ENCODE data around the gene PTPRN2. TPM values are rescaled to one million over a fixed set of nuclear protein-coding genes. Genes with fewer than 3 reads are reported as not detected.

PTPRN2 gene
- total and polyA plus RNA-seq, 2 of the 13 experiments (the other 11 are each of a cell fraction or from before 2014, with no cell fraction given): 2.5 to 24.2 TPM

GRCh38 chr7:157983502-157984422 lies 603.9 kb downstream of the PTPRN2 start (continued):
- TF ChIP-seq, protein P1, sequence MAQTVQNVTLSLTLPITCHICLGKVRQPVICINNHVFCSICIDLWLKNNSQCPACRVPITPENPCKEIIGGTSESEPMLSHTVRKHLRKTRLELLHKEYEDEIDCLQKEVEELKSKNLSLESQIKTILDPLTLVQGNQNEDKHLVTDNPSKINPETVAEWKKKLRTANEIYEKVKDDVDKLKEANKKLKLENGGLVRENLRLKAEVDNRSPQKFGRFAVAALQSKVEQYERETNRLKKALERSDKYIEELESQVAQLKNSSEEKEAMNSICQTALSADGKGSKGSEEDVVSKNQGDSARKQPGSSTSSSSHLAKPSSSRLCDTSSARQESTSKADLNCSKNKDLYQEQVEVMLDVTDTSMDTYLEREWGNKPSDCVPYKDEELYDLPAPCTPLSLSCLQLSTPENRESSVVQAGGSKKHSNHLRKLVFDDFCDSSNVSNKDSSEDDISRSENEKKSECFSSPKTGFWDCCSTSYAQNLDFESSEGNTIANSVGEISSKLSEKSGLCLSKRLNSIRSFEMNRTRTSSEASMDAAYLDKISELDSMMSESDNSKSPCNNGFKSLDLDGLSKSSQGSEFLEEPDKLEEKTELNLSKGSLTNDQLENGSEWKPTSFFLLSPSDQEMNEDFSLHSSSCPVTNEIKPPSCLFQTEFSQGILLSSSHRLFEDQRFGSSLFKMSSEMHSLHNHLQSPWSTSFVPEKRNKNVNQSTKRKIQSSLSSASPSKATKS (CRISPR knock-in tag; IDR thresholded peaks at IDR 0.05): no peak
- TF ChIP-seq PATZ1 (CRISPR knock-in tag; IDR thresholded peaks at IDR 0.05): no peak
- TF ChIP-seq, protein P2, sequence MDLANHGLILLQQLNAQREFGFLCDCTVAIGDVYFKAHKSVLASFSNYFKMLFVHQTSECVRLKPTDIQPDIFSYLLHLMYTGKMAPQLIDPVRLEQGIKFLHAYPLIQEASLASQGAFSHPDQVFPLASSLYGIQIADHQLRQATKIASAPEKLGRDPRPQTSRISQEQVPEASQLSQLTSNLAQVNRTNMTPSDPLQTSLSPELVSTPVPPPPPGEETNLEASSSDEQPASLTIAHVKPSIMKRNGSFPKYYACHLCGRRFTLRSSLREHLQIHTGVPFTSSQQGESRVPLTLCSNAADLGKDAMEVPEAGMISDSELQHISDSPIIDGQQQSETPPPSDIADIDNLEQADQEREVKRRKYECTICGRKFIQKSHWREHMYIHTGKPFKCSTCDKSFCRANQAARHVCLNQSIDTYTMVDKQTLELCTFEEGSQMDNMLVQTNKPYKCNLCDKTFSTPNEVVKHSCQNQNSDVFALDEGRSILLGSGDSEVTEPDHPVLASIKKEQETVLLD (CRISPR knock-in tag; IDR thresholded peaks at IDR 0.05; ENCODE audit: low read depth): no peak
- no peak for TF ChIP-seq ZNF3 (CRISPR knock-in tag; IDR thresholded peaks at IDR 0.05)
- TF ChIP-seq REXO4 (CRISPR knock-in tag; IDR thresholded peaks at IDR 0.05; ENCODE audit: borderline replicate concordance): no peak
- no peak for TF ChIP-seq ZNF24 (IDR thresholded peaks at IDR 0.05)
- TF ChIP-seq ZNF333 (CRISPR knock-in tag; IDR thresholded peaks at IDR 0.05; ENCODE audit: borderline replicate concordance): no peak
- no peak for TF ChIP-seq RBFOX2 (IDR thresholded peaks at IDR 0.05; ENCODE audit: low read depth, low read length)
- TF ChIP-seq GLI4 (CRISPR knock-in tag; IDR thresholded peaks at IDR 0.05; ENCODE audit: borderline replicate concordance): no peak
